ENCODE measurements around the gene FAAH. TPM values are rescaled to one million over a fixed set of nuclear protein-coding genes. Genes with fewer than 3 reads are reported as not detected.

The FAAH gene
- total RNA-seq, 2 experiments from 2014 or later: 21.9 to 25.4 TPM

DNA sequence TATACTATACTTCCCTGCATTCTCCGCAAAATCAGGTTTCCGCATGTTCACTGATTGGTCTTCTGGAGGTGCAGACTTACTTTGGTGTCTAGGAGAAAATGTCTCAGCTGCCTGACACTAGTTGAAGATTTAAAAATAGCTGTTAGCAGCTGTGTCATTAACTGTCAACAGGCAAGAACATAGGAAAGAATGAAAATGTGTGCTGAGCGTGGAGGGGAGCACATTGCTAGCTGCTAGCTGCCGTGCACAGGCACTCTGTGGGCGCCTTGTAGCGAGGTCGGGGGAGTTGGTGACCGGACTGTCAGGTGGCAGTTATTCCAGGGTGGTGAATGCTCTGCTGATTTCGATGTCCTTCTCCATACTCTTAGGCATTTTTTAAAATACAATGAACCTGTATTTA, 5.2 kb downstream of the FAAH start:
- ChIA-PET CTCF (ENCODE audit: unreplicated experiment) (interaction anchor here (0.7 kb wide), 1 partner anchor 19 kb away, joined by 3 read pairs; no protein-coding TSS in a partner anchor), POLR2A (interaction anchor here (0.5 to 0.6 kb wide), 3 partner anchors 12 to 105 kb away, joined by 3 to 5 read pairs (median 4); no protein-coding TSS in a partner anchor)
- Histone ChIP-seq H3K4me3 (ENCODE audit: low read depth, low read length, poor library complexity, severe bottlenecking) (peak overlapping the region; percentile 9), H3K27ac (ENCODE audit: low read depth, low read length, poor library complexity, severe bottlenecking) (peak overlapping the region; percentile 57), H3K36me3 (ENCODE audit: insufficient read depth, low read length) (no peaks in the 10 kb centered on the region), H3K9me2 (ENCODE audit: insufficient read depth, low read length) (no peaks in the 10 kb centered on the region), H3K9me3 (ENCODE audit: low read length) (no peaks in the 10 kb centered on the region), H3K4me1 (ENCODE audit: insufficient read depth, low read length, poor library complexity, severe bottlenecking) (peaks cover 48% of the 10 kb centered on the region), H3K79me2 (ENCODE audit: insufficient read depth, low read depth, low read length) (no peaks in the 10 kb centered on the region), H4K20me1 (ENCODE audit: insufficient read depth, low read length) (no peaks in the 10 kb centered on the region), H3K4me2 (ENCODE audit: low read length) (peak overlapping the region; percentile 56), H2AFZ (ENCODE audit: low read length) (peak overlapping the region; percentile 18; the same call in 1 of the 2 replicates)
- peak; percentile 65 for DNase-seq (ENCODE audit: low spot score)
- intact Hi-C loops (cut with micrococcal nuclease; ENCODE audit: unreplicated experiment): no loop called here
- no TSS peak for BruUV-seq (replicated peaks)
- TF ChIP-seq, protein P1, sequence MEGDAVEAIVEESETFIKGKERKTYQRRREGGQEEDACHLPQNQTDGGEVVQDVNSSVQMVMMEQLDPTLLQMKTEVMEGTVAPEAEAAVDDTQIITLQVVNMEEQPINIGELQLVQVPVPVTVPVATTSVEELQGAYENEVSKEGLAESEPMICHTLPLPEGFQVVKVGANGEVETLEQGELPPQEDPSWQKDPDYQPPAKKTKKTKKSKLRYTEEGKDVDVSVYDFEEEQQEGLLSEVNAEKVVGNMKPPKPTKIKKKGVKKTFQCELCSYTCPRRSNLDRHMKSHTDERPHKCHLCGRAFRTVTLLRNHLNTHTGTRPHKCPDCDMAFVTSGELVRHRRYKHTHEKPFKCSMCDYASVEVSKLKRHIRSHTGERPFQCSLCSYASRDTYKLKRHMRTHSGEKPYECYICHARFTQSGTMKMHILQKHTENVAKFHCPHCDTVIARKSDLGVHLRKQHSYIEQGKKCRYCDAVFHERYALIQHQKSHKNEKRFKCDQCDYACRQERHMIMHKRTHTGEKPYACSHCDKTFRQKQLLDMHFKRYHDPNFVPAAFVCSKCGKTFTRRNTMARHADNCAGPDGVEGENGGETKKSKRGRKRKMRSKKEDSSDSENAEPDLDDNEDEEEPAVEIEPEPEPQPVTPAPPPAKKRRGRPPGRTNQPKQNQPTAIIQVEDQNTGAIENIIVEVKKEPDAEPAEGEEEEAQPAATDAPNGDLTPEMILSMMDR (conservative IDR thresholded peaks at IDR 0.05; ENCODE audit: low read length): no peak
- no peak for TF ChIP-seq EZH2phosphoT487 (IDR thresholded peaks at IDR 0.05; ENCODE audit: borderline replicate concordance, low read depth, low read length)

DNA sequence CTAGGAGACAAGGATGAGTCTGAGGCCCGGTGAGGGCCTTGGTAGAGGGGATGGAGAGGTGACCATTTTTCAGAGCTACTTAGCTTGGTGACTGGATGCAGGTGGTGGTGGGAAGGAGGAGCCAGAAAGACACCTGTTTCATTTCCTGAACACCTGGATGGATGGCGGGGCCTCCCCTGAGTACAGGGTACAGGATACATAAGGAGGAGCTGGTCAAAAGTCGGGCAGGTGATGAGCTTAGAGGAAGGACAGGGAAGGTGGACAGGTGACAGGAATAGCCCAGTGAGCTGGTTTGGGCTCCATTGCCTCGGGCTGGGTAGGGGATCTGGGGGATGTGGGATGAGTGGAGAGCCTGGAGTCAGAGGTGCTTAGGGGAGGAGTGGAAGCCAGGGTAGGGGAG, 6.3 kb downstream of the FAAH start:
- CTCF ChIA-PET (ENCODE audit: unreplicated experiment): no interaction called here
- intact Hi-C loops (cut with micrococcal nuclease; ENCODE audit: unreplicated experiment): no loop called here
- BruUV-seq (replicated peaks): no TSS peak

More for the DNA sequence above, 6.3 kb downstream of the FAAH start:
- POLR2A ChIA-PET: interaction anchor here (0.5 kb wide), 1 partner anchor 52 kb away, joined by 4 read pairs; no protein-coding TSS in a partner anchor
- Histone ChIP-seq H3K9me3 (ENCODE audit: low read length) (no peaks in the 10 kb centered on the region), H3K4me2 (ENCODE audit: low read length) (peak overlapping the region; percentile 56), H3K79me2 (ENCODE audit: insufficient read depth, low read depth, low read length) (no peaks in the 10 kb centered on the region), H3K4me3 (ENCODE audit: low read depth, low read length, poor library complexity, severe bottlenecking) (peak overlapping the region; percentile 25), H3K36me3 (ENCODE audit: insufficient read depth, low read length) (no peaks in the 10 kb centered on the region), H2AFZ (ENCODE audit: low read length) (no peak overlapping the region), H3K9me2 (ENCODE audit: insufficient read depth, low read length) (no peaks in the 10 kb centered on the region), H3K27ac (ENCODE audit: low read depth, low read length, poor library complexity, severe bottlenecking) (peak overlapping the region; percentile 57), H3K4me1 (ENCODE audit: insufficient read depth, low read length, poor library complexity, severe bottlenecking) (peaks cover 43% of the 10 kb centered on the region), H4K20me1 (ENCODE audit: insufficient read depth, low read length) (no peaks in the 10 kb centered on the region)
- no peak for TF ChIP-seq EZH2phosphoT487 (IDR thresholded peaks at IDR 0.05; ENCODE audit: borderline replicate concordance, low read depth, low read length)
- TF ChIP-seq, protein P1 (conservative IDR thresholded peaks at IDR 0.05; ENCODE audit: low read length): no peak
- peak; percentile 70 for DNase-seq (ENCODE audit: low spot score)

Measured in OCI-LY7 (cell line).